Measurements from ENCODE around the gene HRAS.

HRAS gene

DNA sequence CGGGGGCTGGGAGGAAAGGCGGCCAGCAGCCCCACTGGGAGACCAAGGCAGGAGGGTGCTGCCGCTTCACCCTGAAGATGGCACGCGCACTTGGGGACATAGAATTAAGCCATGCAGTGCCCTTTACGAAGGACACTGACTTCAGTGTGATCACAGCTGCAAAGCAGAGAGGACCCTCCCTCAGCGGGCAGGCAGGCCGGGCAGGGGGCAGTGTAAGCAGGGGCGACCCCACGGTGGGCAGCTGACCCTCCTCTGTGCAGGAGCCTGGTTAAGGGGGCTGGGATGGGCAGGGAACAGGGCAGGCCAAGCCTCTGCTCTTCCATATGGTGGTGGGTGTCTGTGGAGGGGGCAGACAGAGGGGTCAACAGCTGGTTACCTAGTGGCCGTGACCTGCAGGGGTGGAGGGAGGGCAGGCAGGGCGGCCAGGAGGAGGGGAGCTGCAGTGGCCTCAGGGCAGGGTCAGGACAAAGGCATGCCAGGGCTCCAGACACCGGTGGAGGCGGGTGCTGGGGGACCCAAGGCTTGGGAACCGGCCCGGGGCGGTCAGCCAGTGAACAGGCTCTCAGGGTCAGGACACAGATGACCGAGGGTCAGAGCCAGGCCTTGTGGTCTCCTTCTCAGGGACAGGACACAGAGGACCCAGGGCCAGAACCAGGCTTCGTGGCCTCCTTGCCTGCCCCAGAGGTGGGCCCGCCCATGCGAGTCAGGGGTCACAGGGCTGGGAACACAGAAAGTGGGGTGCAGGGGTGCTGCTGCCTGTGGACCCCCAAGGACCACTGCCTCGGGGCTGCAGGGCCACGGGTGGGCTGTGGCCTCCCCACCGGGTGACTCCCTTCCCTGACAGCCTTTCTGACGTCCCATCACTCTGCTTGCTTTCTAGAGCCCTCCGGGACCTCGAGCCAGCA is 18.0 kb upstream of the HRAS start:
- no peak for DNase-seq (ENCODE audit: low spot score)

DNA sequence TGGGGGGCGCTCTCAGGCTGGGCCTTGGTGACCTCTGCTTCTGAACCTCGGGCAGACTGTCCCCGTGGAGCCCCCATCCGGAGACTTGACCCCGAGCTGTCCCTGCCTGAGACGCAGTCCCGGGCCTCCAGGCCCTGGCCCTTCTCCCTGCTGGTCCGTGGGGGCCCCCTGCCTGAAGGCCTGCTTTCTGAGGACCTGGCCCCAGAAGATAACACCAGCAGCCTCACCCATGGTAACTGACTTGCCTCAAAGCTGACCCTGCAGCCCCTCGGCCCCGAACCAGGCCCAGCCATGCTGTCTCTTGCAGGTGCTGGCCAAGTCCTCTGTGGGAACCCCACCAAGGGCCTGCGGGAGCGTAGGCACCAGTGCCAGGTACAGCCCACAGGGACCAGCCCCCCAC is 16.2 kb upstream of the HRAS start:
- no peak for DNase-seq (ENCODE audit: low spot score)

DNA sequence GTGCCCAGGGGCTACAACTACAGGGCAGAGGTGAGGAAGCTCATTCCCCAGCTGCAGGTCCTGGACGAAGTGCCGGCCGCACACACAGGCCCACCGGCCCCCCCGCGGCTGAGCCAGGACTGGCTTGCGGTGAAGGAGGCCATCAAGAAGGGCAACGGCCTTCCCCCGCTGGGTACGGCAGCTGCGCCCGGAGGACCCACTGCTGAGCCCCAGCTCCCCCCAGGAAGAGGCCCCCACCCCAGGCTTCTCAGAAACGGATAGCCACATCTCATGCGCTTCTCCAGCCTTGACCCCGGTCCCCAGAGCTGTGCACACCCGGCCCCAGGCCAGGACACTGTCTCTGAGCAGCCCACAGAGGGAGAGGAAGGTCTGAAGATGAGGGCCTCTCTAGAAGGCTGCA is 15.8 kb upstream of the HRAS start:
- no peak for DNase-seq (ENCODE audit: low spot score)

DNA sequence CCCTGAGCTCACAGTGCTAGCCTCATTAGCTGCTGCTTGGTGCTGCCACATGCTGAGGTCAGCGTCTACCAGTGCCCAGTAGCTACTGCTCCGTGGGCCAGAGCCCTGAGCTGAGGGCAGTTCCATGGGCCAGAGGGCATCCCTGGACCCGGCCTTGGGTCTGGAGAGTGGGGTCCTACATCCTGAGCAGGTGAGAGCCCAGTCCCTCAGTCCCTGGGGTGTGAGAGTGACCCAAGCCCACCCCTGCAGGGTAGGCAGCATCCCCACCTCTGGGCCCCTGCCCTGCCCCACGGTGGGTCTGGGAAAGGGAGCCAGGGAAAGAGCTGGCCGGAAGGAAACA is 15.3 kb upstream of the HRAS start:
- DNase-seq (ENCODE audit: low spot score), result no peak

DNA sequence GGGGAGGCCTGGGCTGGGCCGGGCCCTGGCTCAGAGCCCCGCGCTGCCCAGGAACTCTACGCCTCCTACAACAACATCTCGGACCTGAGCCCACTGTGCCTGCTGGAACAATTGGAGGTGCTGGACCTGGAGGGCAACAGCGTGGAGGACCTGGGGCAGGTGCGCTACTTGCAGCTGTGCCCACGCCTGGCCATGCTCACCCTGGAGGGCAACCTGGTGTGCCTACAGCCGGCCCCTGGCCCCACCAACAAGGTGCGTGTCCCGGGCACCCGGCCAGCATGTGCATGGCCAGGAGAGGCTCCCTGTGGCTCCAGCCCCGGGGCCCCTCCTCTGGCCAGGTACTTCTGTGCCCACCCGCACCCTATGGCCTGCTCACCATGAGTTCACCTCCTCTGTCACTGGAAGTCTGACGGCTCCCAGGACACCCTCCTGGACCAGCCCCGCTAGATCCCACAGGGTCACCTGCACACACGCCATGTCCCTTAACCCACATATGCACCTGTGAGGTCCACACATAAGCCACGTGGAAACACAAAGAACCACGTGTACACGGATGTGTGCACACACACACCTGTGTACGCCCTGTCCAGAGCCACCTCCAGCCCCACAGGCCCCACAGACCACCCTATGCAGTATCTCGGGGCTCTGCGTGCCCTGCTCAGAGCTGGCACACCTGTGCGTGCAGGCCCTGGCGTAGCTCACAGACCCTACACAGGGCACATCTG is 14.8 kb upstream of the HRAS start:
- DNase-seq (ENCODE audit: low spot score), result no peak

DNA sequence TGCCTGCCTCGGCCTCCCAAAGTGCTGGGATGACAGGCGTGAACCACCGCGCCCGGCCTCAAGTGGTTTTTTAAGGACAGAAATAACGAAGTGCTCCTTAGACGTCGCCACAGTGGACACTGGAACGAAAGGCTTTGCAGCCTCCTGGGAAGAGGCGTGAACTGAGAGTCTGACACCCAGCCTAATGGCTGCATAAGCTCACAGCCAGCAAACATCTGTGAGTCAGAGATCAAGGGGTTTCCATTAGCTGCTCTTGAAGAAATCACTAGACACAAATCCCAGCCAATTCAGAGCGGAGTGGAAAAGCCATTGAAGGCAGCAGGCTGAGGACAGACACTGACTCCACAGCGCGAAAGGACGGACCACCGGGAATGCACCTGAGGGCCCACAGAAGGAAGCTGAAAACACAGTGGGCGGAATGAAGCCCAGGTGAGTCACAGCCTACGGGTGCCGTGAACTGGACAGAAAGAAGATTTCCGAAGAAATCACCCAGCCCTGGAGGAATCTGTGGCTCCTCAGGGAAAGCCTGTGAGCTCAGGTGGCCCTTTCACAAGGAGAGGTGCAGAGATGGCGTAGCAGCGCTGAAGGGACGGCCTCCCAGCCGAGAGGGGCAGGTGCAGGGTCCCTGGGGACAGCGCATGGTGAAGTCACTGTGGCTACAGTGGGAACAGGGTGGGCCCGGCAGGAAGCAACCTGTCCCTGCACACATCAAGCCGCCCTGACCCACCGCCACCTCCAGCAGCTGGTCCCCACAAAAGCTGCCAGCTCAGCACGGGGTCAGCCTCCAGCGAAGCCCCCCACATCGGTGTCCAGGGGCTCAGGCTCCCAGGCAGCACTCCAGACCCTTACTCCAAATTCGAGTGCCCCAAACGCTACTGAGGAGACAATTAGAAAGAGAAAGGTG is 13.6 kb upstream of the HRAS start:
- DNase-seq (ENCODE audit: low spot score), result no peak

DNA sequence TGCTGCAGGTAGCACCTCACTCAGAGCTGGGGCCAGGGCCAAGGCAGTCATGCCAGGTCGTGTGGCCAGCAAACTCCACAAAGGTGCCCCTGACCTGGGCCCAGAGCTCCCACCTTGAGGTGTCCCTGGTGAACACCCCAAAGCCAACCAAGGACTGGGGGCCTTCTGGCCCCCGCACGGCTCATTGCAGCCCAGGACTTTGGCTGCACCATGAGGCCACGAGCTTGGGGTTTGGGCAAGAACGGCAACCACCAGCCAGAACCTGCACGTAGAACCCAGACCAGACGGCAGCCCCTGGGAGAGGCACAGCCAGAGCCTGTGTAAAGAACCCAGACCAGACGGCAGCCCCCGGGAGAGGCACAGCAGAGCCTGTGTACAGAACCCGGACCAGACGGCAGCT is 9.8 kb upstream of the HRAS start:
- no peak for DNase-seq (ENCODE audit: low spot score)

DNA sequence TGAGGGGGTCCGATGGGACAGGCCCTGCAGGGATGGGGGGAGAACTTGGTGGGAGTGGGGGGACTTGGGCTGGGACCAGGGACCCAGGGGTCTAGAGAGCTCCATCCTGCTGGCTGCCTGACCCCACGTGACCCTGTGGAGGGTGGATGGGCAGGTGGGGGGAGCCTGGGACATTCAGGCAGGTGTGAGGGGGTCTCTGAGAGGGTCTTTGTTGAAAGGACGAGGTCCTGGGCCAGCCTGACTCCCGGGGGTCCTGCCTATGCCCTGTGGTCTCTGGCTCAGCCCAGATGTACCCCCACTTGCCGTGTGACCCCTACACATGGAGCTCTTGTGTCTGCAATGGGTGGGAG is 9.4 kb upstream of the HRAS start:
- no peak for DNase-seq (ENCODE audit: low spot score)

DNA sequence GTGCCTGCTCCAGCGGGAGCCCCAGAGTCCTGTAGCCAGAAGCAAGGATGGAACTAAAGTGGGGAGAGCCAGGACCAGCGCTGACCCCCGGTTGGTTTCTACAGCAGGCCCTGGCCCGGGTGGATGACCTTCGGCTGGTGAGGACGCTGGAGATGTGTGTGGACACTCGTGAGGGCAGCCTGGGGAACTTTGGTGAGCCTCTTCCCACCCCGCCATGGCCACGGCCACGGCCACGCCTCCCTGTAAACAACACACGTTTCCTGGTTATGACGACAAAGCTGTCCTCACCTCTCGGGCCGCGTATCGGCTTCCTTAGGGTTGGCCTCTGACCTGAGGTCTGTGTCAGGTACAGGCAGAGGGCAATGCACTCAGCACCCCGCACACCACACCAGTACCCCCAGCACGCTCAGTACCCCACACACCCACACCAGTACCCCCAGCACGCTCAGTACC is 6.1 kb upstream of the HRAS start:
- DNase-seq (ENCODE audit: low spot score), result no peak

DNA sequence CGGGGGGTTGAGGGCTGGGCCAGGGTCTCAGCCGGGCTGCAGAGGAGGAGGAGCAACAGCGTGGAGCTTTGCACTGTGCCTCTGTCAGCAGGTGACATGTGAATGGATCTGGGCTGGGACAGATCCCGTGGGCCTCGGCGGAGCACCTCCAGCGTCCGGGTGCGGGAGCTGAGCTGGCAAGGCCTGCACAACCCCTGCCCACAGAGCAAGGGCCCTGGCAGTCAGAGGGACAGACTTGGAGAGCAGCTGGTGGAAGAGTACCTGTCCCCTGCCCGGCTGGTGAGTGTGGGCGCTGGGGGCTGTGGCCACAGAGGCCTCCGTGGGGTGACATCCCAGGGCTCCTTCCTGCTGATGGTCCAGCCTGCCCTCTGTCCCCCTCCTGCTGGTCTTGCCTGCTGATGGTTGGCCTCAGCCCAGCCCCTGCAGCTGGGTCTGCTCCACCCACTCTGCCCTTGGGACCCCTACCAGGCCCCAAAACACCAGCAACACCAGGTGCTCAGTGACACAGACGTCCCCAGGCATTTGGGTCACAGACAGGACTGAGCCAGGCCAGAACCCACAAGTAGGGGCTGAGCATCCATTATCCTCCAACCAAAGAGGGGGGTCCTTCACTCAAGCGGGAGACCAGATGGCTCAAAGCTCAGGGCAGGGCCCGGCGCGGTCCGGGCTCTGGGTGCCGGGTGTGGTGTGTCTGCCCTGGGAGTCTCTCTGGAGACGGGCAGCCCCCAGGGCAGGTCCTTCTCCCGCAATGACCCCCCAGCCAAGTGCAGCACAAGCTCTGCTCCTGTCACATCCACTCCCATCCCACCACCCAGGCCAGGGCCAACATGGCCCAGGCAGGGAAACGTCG is 5.4 kb upstream of the HRAS start:
- no peak for DNase-seq (ENCODE audit: low spot score)

DNA sequence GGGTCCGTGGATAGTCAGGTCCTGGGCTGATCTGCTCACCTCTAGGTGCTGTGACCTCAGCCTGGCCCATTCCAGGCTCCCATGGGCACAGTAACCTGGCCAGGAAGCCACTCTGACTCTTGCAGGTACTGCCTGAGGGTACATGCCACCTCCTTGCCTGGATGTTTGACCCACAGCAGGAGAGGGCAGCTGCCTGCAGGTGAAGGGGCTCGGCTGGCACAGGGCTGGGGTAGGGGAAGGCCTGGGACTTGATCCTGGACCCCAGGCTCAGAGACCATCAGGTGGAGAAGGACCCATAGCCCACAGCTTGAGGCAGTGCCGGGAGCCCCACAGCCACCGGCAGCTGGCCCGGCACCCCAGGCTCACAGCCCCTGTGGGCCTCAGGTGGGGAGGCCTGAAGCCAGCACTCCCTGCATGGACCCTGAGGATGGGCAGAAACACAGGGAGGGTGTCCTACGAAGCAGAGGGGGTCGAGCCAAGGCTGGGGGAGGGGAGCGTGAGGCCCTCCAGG is 4.7 kb upstream of the HRAS start:
- no peak for DNase-seq (ENCODE audit: low spot score)

DNA sequence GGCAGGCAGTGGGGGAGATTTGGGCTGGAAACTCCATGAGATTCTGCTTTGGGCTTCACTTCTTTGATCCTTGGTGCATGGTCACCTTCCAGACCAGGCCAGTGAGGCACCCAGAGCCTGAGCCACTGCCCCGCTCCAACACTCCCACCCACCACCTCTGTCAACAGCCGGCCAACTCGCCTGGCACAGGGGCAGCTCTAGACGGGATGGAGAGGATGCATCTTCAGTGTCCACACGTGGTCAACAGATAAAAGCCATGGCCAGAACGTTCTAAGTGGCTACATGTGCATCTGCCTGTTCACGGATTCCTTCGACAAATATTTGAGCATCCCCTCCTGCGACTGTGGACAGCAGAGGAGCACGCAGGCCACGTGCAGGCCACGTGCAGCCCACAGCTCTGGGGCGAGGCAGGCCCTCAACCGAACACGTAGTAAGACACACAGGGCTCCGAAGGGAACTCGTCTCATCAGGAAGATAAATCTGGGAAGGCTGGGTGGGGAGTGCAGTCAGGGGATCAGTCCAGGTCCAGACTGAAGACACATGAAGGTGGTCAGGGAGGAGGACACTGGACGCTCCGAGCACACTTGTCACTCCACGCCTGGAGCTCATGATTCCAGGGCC is 3.2 kb upstream of the HRAS start:
- peak; percentile 46 for DNase-seq (ENCODE audit: low spot score)

DNA sequence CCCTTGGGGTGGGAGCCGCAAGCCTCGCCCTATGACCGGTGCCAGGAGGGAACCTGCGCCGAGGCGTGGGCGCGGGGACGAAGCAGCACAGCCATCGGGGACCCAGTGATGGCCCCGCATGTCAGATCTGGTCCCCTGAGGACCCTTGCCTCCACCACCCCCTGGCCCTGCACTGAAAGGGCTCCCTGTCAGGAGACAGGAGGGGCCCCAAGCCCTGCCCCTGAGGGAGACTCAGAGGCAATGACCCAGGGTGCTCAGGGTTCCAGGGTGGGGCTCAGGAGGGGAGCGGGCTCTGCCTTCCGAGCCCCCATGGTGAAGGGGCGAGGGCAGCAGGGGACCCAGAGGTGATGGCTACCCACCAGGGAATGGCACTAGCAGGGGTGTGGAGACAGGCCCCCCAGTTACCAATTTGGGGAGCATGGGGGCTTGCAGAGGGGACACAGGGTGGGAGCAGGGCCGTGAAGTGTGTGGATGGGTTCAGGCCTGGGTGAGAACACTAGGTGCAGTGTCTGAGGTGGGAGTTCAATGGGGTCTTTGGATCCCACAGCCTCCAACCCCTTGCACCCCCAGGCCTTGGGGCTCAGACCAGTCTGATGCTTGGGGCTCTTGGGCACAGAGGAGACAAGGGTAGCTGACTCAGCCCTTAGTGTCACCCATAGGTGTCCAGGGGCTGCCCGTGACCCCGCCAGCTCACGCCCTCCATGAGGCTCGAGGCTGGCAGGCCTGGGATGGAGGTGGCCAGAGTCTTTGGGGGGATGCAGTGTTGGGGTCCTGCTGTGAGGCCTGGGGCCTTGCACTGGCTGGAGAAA is 2.5 kb upstream of the HRAS start:
- peak; percentile 46 for DNase-seq (ENCODE audit: low spot score)

DNA sequence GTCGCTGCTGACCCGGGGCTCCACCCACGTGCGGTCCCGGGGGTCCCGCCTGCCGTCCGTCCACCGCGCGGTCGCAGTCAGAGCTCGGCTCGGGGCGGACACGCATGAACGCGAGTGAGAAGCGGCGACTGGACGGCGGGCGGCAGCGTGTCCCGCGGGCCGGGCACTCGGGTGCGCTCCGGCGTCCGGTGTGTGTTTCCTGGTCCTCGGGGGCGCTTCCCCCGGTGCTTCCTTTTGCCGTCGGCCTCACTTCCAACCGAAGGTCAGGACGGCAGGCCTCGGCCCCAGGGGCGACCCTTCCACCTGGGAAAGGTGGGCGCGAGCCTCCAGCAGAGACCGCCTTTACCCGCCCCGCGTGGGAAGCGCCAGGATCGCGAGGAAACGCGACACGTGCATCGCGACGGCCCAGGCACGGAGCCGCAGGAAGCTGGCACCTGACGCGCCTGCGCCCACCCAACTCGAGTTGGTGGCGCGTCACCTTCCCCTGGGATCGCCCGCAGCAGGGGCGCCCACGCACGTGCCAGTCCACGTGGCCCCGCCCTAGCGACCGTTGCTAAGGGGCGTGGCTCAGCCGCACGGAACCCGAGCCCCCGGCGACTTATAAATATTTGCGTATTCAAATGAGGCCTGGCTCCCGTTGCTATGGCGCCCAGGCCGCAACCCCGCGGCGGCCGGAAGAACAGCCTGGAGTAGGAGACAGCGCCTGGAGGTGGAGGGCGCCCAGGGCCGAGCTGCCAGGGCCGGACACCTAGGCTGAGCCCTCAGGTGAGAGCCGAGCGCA is 1.7 kb upstream of the HRAS start, which contains the start of gene LRRC56:
LRRC56 (plus strand) TSS at position 687 of the 781 bp plus-strand sequence. CDS start 3,158 bp downstream, outside the sequence.
- peak; percentile 89 for DNase-seq (ENCODE audit: low spot score)

DNA sequence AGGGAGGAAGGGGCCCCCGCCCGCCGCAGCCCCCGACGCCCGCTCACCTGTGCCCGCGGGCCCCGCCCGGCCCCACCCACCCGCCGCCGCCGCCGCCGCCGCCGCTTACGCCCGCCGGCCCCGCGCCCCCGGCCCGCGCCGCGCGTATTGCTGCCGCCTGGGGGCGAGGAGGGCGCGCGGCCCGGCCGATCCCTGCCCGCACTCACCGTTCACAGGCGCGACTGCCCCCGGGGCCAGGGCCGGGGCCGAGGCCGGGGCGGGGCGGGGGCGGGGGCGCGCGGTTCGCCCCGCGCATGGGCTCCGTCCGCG is 212 bp downstream of the HRAS start:
- DNase-seq (ENCODE audit: low spot score), result no peak

DNA sequence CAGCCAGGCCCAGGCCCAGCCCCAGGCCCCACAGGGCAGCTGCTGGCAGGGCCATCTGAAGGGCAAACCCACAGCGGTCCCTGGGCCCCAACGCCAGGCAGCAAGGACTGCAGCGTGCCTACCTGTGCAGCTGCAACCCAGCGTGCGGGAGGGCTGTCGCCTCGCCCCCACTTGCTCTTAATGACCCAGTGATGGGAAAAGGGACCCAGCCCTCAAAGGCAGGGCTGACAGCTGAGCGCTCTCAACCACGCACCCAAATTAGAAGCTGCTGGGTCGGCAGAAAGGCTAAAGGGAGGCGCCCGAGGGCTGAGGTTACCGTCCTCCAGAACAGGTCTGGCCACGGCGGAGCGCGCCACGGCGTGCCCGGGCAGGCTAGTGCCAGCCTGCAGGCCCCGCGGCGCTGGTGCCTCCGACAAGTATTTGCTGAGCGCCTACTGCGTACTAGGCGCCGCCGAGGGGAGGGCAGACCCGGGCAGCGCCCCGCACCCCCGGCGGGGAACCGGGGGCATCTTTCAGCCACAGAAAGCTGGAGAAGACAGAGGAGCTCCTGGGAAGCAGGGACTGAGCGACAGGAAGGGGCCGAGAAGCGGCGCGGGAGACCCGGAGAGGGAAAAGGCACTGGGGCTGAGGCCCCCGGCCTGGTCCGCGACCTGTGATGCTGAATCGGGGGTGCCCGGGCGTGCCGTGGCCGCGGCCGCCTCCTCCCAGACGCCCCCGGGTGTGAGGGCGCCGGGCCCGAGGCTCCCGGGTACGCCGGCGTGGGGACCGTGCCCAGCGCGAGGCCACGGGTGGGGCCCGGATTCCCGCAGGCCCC is 773 bp downstream of the HRAS start:
- DNase-seq (ENCODE audit: low spot score), result peak; percentile 66

DNA sequence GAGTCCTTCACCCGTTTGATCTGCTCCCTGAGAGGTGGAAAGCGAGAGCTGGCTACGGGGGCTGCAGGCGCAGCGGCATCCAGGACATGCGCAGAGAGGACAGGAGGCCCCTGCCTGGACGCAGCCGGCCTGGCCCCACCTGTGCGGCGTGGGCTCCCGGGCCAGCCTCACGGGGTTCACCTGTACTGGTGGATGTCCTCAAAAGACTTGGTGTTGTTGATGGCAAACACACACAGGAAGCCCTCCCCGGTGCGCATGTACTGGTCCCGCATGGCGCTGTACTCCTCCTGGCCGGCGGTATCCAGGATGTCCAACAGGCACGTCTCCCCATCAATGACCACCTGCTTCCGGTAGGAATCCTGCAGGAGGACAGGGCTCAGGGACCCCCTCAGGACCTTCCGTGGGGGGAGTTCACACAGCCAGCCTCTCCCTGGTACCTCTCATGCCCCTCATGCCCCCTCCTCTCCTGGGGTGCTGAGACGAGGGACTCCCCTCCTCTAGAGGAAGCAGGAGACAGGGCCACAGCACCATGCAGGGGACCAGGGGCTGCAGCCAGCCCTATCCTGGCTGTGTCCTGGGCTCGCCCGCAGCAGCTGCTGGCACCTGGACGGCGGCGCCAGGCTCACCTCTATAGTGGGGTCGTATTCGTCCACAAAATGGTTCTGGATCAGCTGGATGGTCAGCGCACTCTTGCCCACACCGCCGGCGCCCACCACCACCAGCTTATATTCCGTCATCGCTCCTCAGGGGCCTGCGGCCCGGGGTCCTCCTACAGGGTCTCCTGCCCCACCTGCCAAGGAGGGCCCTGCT is 1.6 kb downstream of the HRAS start:
- DNase-seq (ENCODE audit: low spot score), result peak; percentile 45

Data from ecto neural progenitor cell (in vitro differentiated cells).